PFSK-1 (cell line): ENCODE data around the gene ZNF217.

Experiments used
- POLR2AphosphoS5 ChIP-seq: IDR thresholded peaks from 2 replicates; pipeline ENCODE4 v1.6.1; 2012; ENCODE audit warnings: low read depth, mild to moderate bottlenecking, control low read depth, low read length, moderate library complexity
- REST ChIP-seq, 2 experiments: IDR thresholded peaks; 2 replicates each; pipeline versions ENCODE4 v1.6.1 to v1.8.0; 2011 to 2012; ENCODE audit warnings: low read depth in 2 of 2, low read length in 2 of 2, control low read depth in 1 of 2, inconsistent platforms in 1 of 2, mild to moderate bottlenecking in 1 of 2, moderate library complexity in 1 of 2; ENCODE audit not compliant: insufficient read depth in 1 of 2

GRCh38 chr20:53555816-53556215, 37.8 kb downstream of the ZNF217 start:
- no peak for TF ChIP-seq POLR2AphosphoS5
- TF ChIP-seq REST (IDR thresholded peaks at IDR 0.05; ENCODE audit: insufficient read depth in 1 of 2, low read depth in 2 of 2, low read length in 2 of 2) = no peak
